Measurements from ENCODE around the gene ZNF862. TPM values are rescaled to one million over a fixed set of nuclear protein-coding genes. Genes with fewer than 3 reads are reported as not detected.

ZNF862 gene
- total and polyA plus RNA-seq, 2 of the 8 experiments (the other 6 are each of a cell fraction or from before 2014, with no cell fraction given): 1.8 to 3.9 TPM

- TF ChIP-seq SRF (IDR thresholded peaks at IDR 0.05; ENCODE audit: low read depth, low read length) (no peak), CTCF (IDR thresholded peaks at IDR 0.05; ENCODE audit: control extremely low read depth in 1 of 3, insufficient read depth in 1 of 3, low read depth in 1 of 3, low read length in 3 of 3) (no peak), CHD7 (IDR thresholded peaks at IDR 0.05; ENCODE audit: insufficient replicate concordance, low read length) (no peak), MAFK (IDR thresholded peaks at IDR 0.05; ENCODE audit: low read depth, low read length) (no peak), CBX5 (IDR thresholded peaks at IDR 0.05; ENCODE audit: low read depth, low read length) (no peak), CHD1 (IDR thresholded peaks at IDR 0.05; ENCODE audit: low read depth, low read length) (no peak), HDAC2 (IDR thresholded peaks at IDR 0.05; ENCODE audit: borderline replicate concordance in 1 of 2, low read depth in 2 of 2, low read length in 2 of 2) (peak in 1 of 2 experiments; percentile 15; a peak in 1 of 4 replicates)
These were observed 35.9 kb downstream of the ZNF862 start (continued) for GRCh38 chr7:149873970-149874643.
